GM18505 (cell line): ENCODE results near the gene BBIP1.

Source experiments
- ATAC-seq: cut with Tn5 transposase; IDR thresholded peaks from one replicate; pipeline ENCODE4 v1.9.1; 2021; ENCODE audit not compliant: unreplicated experiment
- POLR2A ChIP-seq: IDR thresholded peaks from 4 replicates; pipeline ENCODE4 v1.6.1; 2011; ENCODE audit warnings: borderline replicate concordance; ENCODE audit not compliant: insufficient read depth, insufficient read length; ENCODE audit errors: extremely low read depth

Gene BBIP1

GRCh38 chr10:110857265-110858171 lies 61.5 kb downstream of the BBIP1 start:
- no peak for TF ChIP-seq POLR2A
- ATAC-seq = peak; percentile 38

- TF ChIP-seq POLR2A = no peak
- no peak for ATAC-seq
Measured at GRCh38 chr10:110853921-110854605, 64.9 kb downstream of the BBIP1 start.

DNA sequence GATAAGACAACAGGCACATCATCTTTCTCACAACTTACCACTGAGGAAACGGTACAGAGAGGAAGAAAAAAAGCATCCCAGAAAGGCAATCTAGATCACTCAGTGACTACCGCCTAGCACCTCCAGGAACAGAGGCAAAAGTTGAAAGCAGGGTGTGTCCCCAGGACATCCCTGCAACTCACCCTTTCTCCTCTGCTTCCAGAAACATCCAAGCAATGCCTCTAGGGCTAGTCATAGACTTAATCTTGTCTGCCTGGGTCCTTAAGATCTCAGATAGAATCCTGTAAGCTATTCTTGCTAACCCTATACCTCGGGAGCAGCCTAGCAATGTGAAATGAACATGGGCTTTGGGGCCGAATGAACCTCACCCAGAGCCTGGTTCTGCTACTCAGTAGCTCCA lies 66.0 kb downstream of the BBIP1 start:
- TF ChIP-seq POLR2A = no peak
- ATAC-seq = no peak

GRCh38 chr10:110852255-110852896 lies 66.6 kb downstream of the BBIP1 start:
- no peak for TF ChIP-seq POLR2A
- ATAC-seq = no peak

DNA sequence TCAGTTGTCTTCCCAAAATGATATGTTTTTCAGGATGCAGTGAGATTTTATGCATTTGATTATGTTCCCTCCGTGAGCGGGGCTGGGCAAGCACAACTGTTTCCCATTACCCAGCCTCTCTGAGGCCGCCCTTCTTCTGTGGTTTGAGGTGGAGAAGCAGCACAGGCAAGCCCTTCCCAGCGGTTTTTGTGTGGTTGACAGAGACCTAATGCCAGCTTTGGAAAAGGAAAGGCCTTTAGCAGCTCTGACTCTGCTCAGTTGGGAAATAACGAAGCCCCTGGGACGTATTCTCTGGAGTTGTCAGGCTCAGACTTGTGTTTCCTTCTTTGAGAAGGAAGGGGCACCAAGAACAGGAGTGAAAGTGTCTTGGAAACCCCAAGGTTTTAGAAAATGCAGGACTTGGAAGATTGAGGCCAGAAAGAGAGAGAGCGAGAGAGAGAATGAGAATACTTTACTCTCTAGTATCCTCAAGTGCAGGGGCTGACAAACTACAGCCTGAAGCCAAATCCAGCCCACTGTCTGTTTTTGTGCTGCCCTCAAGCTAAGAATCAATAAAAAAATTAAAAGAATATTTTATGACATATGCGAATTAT lies 67.9 kb downstream of the BBIP1 start:
- TF ChIP-seq POLR2A = no peak
- ATAC-seq = no peak

DNA sequence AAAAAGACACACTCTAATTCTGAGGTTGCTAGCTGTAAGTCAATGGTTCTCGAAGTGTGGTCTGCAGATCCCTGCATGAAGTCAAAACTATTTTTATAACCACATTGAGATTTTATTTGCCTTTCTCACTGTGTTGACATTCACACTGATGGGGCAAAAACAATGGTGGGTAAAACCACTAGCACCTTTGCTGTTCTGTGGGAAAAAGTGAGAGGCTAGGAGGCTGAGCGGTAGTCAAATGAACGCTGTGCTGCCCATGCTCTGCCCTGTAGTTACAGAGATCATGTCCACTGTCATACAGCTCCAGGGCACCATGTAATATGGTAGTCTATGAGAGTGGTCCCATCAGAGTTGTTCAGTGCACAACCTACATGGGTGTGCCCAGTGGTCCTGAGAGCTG lies 68.9 kb downstream of the BBIP1 start:
- TF ChIP-seq POLR2A = no peak
- no peak for ATAC-seq
